Activated T-helper 9 cell treated with anti-CD3 and anti-CD28 coated beads, Interleukin-2, amount 50 U/mL, for 16 hours (primary cell): Measurements from ENCODE around the gene ZNF469.

Experiments used
- DNase-seq: peaks from one replicate; pipeline ENCODE4 v3.0.0-alpha.2; 2020; ENCODE audit warnings: low read depth

ZNF469 gene

DNA sequence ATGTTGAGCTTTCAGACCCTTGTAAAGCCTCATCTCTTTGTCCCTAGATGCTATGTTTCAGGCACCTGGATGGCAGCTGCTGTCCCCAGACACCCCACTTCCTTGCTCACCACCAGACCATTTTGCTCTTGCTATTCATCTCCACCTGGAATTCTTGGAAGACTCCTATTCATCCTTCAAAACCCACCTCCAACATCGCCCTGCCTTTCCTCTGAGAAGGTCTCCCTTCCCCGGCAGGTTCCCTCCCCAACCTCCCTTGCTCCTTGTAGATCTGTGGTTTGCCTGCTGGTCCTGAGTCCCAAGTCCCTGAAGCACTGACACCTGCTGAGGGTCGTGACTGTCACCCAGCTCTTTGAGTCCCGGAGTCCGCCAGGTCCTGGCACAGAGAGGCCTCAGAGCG lies 9.9 kb downstream of the ZNF469 start:
- DNase-seq = no peak

DNA sequence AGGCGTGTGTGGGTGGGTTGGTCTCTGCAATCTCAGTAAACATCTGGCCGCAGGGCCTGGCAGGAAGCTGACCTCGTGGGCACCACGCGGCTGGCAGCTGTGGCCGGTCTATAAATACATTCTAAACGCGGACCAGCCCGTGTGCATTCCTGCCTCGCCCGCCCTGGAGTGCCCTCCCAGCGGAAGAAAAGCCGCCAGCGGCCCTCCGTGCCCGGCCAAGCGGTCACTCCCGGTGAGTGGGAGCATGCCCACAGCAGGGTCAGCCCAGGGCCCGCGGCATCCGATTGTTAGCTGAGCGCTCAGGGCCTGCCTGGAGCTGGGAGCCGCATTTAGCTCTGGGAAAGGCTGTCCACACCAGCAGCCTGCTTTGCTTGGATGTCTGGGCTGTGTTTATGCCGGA lies 10.3 kb downstream of the ZNF469 start:
- no peak for DNase-seq

DNA sequence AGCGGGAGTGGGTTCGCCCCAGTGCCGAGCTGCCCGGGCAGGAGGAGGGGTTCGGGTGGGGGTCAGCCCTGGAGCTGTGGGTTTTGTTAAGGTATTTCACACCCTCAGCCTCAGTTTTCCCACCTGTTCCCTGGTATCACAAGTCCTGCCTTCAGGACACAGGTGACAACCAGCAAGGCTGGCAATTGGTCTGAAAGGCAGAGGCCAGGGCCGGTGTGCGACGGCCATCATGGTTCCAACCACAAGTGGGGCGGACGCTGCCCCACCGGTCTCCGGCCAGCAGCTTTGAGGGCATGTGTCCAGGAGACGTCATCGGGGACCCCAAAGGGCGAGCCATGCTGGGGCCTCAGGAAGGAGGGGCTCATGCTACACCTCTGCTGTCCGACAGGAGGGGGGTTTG lies 10.8 kb downstream of the ZNF469 start:
- DNase-seq = no peak

DNA sequence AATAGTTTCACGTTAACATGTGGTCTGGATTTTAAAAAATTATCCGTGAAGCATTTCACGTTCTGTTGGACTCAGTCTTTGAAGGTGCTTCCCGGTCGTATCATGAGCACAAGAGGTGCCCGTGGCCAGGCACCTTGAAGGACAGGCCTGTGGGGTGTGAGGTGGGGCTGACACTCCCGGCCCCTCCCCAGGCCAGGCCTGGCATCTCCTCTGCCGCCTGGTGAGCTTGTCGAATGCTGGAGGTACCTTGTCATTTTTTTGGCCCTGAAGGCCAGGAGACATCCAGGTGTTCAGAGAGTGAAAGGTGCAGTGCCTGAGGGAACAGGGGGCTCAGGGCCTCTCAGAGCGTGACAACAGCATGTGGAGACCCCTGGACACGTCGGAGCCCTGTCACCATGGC lies 11.7 kb downstream of the ZNF469 start:
- no peak for DNase-seq

DNA sequence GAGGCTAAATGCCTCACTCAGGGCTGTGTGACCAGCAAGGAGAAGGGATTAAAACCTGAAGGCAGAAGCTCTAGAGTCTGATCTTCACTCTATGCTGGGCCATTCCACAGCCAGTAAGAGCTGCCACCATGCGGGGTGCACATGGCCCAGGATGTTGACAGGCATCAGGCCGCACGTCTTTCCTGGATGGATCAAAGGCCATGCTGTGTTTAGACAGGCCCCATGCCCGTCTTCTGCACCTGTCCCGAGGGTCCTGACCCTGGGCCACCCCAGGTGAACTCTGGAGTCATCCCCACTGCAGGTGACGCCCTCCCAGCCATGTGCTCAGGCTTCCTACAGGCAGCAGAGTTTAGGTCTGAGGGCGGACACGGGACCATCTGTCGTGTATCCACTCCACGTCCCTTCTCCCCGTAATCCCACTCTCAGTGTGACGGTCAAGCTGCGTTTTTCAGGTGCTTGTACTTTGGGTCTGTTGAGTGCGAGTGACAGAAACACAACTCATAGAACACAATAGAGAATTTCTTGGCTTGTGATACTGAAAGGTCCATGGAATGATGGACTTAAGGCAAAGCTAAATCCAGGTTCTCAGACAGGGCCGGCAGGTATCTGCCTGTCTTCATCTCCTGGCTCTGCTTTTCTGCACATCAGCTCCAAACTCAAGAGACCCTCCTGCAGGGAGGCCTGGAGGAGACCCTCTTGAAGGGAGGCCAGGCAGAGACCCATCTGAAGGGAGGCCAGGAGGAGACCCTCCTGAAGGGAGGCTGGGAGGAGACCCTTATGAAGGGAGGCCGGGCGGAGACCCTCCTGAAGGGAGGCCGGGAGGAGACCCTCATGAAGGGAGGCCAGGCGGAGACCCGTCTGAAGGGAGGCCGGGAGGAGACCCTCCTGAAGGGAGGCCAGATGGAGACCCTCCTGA lies 13.2 kb downstream of the ZNF469 start:
- no peak for DNase-seq

DNA sequence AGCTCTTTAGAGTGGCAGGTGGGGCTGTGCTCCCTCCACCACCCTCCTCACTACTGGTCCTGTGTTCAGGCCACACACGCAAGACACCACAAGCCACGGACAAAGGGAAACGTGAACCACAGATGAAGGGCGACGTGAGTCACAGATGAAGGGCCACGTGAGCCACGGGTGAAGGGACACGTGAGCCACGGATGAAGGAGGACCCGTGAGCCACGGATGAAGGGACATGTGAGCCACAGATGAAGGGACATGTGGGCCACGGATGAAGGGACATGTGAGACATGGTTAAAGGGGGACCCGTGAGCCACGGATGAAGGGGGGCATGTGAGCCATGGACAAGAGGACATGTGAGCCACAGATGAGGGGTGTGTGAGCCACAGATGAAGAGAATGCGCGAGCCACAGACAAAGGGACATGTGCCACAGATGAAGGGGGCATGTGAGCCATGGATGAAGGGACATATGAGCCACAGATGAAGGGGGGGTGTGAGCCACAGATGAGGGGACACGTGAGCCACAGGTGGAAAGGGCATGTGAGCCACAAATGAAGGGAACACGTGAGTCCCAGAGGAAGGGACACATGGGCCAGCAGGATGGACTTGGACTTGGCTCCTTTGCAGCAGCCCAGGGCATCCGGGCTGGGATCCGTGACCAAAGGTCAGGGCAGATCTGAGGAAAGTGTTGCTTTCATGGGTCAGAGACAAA lies 15.6 kb downstream of the ZNF469 start:
- DNase-seq = no peak

DNA sequence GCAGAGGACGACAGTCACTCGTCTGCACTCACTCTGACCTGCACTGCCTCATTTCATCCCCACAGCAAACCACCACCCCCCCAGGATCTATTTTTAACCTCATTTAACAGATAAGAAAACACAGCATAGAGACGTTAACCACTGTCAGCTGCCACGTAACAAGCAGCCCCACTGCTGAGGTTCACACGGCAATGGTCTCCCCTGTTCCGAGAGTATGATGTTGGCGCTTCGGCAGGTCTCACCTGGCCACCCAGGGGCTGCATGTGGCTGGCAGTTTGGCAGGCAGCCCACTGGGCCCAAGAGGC lies 16.1 kb downstream of the ZNF469 start:
- no peak for DNase-seq

DNA sequence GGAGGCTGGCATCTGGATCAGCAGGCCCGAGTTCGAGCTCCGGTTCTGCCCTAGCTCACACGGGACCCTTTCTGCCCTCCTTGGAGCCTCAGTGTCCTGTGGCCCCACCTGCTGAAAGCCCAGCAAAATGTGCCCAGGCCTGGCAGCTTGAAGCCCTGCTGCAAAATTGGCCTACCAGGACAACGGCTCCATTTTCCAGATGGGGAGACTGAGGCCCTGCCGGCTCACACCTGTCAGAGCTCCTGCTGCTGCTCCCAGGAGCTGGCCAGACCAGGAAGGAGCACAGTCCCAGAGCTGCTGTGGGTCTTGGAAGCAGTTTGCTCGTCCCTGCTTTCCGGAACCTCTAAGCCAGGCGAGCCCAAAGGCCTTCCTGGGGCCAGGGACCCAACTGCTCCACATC lies 17.4 kb downstream of the ZNF469 start:
- DNase-seq = no peak

DNA sequence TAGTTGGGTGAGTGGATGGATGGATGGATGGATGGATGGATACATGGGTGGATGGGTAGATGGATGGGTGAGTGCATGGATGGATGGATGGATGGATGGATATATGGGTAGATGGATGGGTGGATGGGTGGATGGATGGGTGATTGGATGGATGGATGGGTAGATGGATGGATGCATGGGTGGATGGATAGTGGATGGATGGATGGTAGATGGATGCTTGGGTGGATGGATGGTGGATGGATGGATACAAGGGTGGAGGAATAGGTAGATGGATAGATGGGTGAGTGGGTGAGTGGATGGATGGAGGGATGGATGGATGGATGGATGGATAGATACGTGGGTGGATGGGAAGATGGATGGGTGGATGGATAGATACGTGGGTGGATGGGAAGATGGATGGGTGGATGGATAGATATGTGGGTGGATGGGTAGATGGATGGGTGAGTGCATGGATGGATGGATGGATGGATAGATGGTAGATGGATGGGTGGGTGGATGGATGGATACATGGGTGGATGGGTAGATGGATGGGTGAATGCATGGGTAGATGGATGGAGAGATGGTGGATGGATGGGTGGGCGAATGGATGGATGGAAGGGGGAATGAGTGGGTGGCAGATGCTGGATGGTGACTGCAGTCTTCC lies 19.0 kb downstream of the ZNF469 start:
- no peak for DNase-seq

DNA sequence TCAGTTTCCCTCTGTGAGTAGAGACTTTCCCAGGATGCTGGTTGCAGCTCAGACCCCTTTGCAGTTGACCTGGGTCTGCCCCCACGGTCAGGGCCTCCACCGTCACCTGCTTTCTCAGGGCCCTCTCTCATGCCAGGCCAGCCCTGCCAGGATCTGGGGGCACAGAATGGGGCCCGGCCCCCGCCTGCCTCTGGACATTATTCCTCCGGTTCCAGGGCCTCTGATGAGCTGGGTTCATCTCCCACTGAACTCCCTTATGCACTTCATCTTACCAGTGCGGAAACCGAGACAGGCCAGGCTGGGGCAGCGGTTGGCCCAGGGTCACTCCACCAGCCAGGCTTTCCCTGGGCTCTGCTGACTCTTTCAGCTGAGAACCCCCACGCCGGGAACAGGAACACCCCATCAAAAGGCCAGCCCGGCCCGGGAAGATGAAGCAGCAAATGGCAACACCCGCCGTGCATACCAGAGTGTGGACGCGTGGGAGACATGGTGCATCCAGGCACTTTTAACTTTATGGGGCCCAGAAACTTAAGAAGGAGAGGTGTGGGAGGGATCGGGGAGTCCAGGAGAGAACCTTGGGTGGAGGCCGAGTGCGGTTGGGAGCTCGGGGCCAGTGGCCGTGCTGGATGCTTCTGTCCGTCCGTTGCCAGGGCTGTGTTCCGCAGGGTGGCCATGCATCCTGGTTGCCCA lies 19.9 kb downstream of the ZNF469 start:
- no peak for DNase-seq

DNA sequence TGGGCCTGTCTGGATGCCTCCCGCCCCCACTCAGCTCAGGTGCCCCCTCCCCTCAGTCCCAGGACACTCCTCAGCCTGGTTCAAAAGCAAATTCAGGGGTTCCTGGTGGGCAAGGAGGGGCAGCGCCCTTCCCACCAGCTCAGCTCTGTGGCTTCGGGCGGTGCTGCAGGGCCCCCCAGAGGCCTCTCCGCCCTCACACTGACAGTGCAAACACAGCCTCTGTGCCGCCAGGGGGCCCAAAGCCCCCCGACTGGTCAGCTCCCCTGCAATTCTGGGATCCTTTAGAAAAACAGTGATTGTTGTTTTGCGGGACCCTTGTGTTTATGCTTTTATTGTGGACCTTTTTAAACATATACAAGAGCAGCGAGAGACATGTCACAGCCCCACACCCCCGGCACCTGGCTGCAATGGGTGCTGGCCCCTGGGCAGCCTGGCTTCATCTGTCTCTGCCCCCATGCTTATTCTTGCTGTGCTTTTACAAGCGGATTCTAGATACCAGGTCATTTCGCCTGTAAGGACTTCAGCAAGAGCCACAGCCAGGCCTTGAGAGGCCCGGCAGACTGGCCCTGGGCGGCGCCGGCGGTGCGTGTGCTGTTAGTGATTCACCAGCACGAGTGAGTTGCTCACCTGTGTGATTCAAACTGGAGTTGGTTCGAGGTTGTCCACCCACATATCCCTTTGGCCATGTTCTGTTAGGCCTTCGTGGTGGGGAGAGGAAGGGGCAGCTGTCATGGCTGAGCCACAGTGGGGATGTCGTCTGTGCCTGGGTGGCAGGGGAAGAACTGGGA lies 21.2 kb downstream of the ZNF469 start:
- DNase-seq = no peak

DNA sequence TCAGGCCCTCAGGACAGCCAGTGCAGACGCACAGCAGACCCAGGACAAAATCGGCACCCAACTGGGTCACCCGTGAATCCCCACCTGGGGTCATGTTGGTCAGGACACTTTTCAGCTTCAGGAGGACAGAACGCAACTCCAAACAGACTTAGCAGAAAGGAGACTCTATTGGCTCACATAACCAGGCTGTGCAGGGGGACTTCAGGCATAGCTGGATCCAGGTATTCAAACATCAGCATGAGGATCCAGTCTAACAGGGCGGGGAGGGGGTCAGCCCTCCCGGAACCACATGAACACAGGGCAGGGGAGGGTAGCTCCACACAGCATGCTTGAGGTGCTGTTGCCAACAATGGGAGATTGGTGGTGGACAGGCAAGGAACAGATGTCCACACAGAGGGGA lies 22.0 kb downstream of the ZNF469 start:
- DNase-seq = no peak

DNA sequence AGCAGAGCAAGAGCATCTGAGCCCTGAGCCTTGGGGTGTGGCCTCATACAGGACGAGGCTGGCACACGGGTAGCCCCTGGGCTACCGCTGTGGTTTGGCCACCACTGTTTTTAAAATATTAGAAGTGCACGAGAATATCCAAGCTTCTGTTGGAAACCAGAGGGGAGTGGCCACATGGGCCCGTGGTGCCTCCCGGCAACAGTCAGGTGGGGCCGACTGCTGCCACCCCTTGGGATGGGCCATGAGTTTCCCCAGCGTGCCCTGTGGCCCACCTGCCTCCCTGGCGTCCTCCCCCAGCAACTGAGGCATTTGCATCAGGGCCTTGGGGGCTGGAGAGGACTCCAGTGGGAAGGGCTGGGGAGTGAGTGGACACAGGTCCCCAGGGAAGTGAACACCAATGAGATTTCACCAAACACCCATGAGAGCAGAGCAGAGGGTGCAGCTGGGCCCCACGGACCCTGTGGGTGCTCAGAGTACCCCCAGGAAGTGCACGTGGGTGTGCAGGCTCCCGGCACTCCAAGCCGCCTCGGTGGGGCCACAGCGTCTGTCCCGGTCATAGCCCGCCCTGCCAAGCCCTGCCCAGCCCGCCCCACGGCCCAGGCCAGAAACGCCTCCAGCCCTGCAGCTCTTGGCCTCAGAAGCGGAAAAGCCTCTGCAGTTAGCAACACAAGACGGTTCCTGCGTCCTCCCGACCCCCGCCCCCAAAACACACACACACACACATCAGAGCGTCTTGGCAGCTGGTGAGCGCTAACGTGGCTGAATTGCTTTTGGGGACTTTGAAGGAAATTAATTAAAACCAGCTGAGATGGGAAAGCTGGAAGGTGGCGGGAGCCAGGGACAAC lies 22.7 kb downstream of the ZNF469 start:
- DNase-seq = no peak

DNA sequence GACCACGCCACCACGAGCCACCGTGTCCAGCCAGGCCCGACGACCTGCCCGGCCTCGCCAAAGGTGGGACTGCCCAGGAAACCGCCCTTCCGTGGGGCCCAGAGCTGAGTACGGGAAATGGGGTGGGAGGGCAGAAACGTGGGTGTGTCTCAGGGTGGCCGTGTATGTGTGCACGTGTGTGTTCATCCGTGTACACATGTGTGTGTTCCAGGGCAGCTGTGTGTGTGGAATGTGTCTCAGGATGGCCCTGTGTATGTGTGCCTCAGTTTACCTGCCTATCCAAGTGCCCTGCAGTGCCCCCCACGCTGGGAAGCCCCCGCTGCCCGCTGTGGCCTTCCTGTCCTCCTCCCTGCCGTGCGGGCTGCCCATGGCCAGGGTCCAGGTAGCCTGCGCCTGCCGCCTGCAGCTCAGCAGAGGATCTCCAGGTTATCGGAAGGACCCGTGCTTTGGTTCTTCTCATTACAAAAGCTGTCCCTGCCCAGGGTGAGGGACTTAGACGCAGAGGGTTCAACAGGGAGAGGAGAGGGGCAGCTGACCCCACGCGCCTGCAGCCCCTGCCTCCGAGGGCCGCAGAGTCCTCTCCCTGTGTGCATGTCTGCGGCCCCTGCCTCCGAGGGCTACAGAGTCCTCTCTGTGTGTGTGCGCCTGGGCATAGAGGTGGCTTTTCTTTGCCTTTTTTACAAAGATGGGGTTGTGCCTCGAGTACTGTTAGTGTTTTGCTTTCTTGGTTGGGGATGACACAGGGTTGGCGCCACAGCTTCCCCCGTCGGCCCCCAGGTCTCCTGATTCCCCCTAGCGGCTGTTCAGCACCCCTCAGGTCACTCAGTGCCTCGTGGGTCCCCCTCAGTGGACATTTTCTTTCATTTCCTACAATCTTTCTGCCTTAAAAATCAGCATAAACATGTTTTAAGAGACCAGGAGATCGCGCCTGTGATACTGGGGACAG lies 23.6 kb downstream of the ZNF469 start:
- DNase-seq = no peak

DNA sequence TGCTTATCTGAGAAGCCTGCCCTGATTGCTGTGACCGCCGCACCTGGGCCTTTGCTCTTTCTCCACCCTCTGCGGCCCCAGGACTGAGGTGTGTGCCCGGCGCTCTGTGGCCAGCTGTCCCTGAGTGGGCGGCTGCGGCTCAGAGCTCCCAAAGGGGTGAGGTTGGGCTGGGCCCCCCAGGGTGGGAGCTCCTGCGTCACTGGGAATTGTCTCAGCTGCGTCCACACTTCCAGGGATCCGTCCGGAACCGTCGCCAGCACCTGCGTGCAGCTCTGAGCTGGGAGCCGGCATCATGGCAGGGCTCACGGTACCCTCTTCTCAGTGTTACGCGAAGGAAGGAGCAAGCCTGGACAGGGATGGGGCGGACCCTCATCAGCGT lies 24.3 kb downstream of the ZNF469 start:
- DNase-seq = no peak

DNA sequence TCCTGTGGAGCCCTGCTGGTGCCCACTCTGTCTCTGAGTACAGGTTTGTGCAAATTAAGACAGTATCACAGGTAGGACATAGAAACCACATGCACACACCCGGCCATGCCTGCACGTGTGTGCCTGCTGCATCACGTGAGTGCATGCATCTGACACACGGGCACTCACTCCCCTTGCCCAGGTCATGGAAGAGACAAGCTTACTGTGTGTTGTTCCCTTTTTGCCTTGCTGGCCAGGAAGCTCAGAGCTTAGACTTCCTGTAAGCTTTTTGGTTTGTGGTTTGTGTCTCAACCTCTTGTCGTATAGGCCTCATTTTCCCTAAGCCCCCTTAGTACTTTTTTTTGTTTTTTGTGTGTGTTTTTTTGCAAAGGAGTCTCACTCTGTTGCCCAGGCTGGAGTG lies 25.0 kb downstream of the ZNF469 start:
- DNase-seq = no peak

DNA sequence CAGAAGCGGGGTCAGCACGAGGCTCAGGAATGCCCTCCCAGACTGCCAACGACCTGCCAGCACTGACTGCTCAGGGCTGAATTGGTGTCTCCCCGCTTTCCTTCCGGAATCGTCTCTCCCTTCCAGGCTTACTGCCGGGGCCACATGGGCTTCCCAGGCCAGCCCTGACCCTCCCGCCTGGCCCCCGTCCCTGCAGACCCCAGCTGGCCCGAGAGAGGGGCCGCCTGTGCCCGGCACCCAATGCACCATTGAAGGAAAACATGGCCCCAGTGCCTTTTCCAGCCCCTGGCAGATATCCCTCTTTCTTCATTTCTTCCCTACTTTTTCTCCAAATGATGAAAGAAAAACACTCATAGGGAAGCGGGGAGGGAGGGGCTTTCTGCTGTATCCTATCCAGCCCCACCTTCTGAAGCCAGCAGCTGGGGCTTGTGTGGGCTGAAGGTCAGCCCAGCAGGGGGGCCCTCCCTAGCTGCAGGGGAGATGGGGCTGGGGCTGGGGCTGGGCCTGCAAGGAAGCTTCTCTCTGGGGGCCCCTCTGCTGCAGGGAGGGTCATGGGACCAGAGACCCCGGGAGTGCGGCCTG lies 25.9 kb downstream of the ZNF469 start:
- DNase-seq = no peak

DNA sequence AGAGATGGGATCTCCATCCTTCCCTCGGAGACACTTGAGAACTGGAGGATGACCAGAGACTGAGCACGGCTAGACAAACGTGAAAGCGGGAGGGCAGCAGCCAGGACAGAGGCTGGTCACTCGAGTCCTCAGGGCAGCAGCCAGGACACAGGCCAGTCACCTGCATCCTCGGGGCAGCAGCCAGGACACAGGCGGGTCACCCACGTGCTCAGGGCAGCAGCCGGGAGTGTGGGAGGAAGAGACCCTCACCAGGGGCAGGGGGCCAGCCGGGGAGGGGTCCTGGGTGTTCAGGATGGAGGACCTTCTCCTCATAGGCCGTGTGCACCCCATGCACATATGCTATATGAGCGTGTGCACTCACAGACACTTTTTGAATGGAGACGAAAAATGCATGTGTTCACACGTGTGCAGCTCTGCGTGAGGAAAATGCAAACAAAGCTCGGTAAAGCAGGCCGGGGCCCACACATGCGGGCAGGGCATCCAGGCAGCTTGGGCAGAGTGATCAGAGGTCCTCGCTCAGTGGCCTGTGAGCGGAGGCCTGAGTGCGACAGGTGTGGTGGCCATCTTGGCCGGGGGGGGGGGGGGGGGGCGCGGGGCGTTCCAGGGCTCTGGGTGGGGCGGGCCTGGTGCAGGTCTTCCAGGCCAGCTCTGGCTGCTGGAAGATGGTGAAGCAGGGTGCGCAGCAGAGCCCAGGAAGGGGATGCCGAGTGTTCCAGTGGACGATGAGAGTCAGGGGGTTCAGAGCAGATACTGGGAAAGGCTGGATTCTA lies 26.7 kb downstream of the ZNF469 start:
- no peak for DNase-seq
